Sciatic nerve (tissue), 2 donors: ENCODE measurements around the gene ZDHHC9. TPM values are rescaled to one million over a fixed set of nuclear protein-coding genes. Genes with fewer than 3 reads are reported as not detected.
A peak's percentile ranks its signal among the peaks of the same experiment; 100 is the strongest.

Source experiments
- ATAC-seq: fragments of 200-7000 bp; cut with Tn5 transposase; one replicate; pipeline ENCODE4 v1.9.1; 2020; ENCODE audit warnings: mild to moderate bottlenecking, moderate library complexity
- DNase-seq: peaks from one replicate; pipeline ENCODE4 v3.0.0-alpha.2; 2020; ENCODE audit warnings: low spot score
- intact Hi-C: fragments of 100-400 bp; cut with DNase I; formaldehyde crosslinking; loops from one replicate; pipeline ENCODE4 v1.14.2; 2022
- total RNA-seq: library from RNA; stranded (reverse); fragmentation: NEBNext Ultra II Directional; extraction: Animal tissue kit (Norgen Biotek cat#: 25700); gene quantifications from one replicate; pipeline ENCODE4 v1.2.1, GENCODE V29; 2021
- donor health status: DM: no; HTN: no; CAD: no.
- donor health status: DM: no; HTN: no; CAD: no.

ZDHHC9 gene
- total RNA-seq, 1 donor from 2014 or later: 30.4 TPM

DNA sequence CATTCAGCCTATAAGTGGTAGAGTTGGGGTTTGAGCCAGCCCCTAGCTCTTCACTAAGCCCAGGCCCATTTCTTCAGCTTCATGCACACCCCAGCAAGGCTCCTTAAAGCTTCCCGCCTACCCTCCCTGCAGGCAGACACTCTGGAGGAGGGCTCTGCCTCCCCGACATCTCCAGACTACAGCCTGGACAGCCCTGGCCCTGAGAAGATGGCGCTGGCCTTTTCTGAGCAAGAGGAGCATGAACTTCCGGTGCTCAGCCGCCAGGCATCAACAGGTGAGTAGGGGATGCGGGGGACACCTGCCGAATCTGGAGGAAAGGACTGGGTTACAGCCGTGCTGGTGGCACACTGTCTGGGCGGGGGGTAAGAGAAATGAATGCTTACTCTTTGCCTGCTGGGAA is 52.9 kb downstream of the ZDHHC9 start:
- DNase-seq (peak; percentile 32), ATAC-seq (no peak)
- intact Hi-C loops: no loop called here

DNA sequence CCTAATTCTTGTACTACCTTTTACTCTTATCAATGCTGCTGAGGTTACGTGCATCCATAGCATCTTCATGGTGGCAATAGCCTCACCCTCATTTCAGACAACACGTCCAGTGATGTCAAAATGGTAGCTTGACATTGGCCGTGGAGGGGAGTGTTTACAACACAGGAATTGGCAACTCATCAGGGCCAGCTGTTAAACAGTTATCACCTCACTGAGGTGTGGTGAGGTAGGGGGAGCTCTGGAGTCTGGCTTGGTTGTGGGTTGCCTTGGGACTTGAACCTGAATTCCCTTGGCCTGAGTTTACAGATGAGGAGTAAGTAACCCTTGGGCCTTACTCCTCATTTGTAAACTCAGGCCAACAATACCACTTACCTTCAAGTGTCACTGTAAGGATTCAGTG is 53.5 kb downstream of the ZDHHC9 start:
- DNase-seq: no peak
- intact Hi-C loops: no loop called here
- no peak for ATAC-seq

DNA sequence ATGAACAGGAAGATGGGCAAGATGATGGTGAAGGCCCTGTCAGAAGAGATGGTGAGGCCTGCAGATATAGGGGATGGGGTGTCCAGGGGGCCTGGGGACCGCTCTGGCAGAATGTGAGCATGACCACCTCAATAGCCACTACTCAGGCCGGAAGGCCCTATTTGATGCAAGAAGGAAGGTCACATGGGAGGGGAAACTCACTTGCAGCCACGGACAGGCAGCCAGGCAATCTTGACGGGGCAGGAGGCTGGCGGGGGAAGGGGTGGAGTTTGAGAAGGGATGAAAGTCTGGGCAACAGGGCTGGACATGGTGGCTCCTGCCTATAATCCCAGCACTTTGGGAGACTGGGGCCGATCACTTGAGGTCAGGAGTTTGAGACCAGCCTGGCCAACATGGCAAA is 55.2 kb downstream of the ZDHHC9 start:
- DNase-seq: peak; percentile 37
- intact Hi-C loops: no loop called here
- no peak for ATAC-seq

DNA sequence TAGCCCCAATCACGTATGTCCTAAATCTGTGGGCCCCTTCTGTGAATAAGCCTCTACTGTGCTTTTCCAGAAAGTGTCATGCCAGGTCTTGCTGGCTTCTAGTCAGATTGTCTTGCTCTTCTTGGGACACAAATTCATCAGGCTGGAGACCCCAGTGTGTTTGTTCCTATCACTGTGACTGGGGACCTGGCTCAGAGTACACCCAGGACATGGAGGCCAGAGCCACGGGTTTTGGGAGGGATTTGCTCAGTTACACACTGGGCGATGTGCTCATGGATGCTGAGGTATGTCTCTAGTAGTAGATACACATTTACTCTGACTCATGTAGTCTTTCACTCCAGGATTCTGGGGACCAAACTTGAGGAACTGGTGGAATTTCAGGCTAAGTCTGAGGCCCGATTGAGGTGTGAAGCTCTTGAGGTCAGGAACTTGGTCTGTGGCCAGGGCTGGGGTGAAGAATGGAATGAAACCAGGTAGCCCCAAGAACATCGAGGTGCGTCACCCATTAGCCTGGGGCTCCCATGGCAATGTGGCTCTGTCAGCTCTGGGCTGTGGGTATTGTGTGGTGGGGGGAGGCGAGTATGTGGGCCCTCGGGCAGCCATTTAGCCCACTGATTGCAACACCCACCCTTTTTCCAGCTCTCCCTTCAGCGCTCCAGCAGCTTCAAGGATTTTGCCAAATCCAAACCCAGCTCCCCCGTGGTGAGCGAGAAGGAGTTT is 56.2 kb downstream of the ZDHHC9 start:
- DNase-seq (peak; percentile 8), ATAC-seq (no peak)
- intact Hi-C loops: no loop called here

DNA sequence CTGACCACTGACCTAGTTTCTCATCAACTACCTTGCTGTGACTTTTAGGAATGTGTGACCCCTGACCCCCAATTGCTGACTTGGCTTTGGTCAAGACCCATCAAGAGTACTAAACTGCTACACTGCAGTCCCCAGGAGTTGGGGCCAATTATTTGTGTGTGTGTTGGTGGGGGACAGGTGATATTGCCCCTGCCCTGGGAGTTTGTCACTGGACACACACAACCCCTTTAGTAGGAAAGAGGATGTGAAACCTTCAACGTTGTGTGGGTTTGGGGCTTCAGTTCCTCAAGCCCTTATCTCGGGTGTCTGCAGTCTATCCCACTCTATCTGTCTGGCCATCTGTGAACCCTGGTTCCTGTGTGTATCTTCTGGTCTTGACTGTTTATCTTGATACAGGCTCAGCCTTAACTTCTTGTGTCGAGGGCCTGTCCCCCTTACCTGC is 57.5 kb downstream of the ZDHHC9 start:
- DNase-seq: peak; percentile 36
- intact Hi-C loops: no loop called here
- ATAC-seq: no peak

DNA sequence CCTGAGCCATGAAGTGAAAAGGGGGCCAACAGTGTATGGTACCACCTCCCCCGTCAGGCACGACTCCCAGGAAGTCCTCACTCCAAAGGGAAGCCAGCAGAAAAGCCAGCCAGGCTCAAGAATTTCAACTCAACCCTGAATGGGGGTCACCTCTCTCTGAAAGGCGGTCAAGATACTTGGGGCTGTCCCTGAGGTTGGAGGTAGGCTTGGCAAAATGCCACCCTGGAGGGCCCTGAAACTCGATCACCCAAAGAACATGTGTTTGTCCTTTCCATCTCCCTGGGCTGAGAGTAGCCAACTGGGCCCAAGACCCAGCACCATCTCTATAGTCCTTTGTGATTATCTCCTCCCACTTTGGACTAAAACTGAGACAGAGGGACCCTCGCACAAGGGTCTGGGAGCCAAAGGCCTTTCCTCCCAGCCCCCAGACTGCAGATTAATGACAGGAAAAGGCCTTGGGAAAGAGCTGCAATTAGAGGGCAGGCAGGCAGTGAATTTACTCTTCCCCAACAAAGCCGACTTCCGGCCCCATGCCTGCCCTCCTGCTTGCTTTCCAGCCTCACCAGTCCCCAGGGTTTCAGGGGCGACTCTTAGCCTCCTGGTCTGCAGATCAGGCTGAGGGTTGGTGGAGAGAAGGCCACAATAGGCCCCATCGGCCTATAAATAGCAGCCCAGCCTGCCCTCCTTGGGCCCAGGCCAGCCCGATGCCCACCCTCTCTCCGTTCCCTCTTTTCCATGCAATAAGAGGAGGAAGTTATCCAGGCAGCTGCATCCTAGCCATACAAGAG is 58.3 kb downstream of the ZDHHC9 start:
- peak; percentile 42 for DNase-seq
- intact Hi-C loops: no loop called here
- no peak for ATAC-seq

DNA sequence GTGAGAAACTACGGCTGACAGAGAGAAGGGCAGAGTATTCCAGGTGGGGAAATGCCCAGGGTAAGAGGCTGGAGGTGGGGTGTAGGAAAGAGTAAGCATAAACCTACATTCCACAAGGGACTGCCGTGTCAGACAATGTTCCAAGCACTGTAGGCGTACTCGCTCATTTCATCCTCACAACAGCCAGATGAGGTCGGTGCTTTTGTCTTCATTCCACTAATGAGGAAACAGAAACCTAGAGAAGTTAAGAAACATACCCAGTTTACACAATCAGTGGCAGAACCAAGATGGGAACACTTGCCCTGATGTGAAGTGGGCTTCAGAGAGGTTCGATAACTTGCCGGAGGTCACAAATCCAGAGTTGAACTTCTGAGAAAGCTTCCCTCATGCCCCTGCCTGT is 59.3 kb downstream of the ZDHHC9 start:
- ATAC-seq: no peak
- intact Hi-C loops: no loop called here

DNA sequence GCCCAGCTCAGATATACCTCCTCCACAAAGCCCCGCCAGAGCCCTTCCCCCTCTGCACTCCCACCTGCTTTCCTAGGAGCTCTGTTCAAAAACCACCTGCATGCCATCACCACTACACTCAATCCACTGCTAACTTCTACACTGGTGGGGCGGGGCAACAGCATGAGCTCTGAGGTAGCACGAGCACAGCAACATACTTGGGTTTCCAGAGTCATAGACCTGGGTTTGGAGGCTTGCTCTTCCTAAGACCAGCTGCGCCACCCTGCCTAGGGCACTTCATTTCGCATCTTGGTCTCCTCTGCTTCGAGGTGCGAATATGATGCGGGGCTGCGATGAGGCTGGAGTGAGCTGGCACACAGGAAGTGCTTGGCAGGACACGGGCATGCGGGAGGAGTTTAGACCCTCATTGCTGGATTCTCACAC is 60.4 kb downstream of the ZDHHC9 start:
- intact Hi-C loops: no loop called here
- ATAC-seq (no peak), DNase-seq (no peak)

More for the DNA sequence above, 59.3 kb downstream of the ZDHHC9 start:
- peak; percentile 8 for DNase-seq

DNA sequence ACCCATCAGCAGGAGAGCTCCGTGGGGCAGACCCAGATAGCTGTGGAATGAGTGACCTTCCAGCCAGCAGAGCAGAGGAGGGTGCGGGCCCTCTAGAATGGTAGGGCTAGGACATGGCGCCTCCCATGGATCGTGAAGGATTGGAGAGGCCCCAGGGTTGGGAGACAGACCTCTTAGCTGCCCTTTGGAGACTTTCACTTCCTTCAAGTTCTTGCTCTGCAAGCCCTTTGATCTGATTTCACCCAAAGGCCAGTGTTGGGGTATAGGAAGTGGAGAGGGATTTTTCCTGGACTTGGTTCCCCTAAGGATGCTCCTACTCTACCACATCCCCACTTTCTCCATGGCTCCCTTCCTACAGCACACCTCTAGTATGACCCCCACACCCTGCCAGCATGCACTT is 61.0 kb downstream of the ZDHHC9 start:
- DNase-seq: no peak
- no peak for ATAC-seq
- intact Hi-C loops: no loop called here

DNA sequence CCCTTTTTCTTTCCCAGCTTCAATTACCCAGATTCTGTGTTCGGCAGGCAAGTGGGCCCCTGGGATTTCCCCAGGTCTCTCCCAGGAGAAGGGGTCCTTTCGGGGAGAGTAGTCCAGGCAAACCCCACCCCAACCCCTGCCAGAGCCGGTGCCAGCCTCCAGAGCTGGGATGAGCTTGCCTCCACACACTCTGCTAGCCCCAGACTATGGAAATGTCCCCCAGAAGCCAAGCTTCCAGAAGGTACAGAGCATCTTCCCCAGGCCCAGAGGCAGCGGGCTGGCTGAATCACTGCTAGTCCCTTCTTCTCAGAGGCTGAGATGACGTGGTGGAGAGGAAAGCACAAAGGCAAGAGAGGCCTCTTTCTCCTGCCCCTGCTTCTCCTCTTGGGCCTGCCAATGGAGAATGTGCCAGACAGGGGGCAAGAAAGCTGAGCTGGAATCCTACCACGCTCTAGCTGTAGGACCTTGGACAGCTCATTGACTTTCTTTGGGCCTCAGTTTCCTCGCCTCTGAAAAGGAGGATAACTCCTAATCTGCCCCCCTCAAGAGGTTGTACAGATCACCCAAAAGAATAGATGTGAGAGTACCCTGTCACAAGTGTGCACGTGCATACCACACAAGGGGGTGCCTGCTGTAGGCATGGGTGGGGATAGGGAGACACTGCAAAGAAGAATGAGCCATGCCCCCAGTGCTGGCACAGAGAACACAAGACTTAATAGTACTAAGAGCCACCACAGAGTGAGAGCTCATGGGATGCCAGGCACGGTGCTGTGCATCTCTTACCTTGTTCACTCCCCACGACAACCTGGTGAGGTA is 61.8 kb downstream of the ZDHHC9 start:
- DNase-seq (no peak), ATAC-seq (no peak)
- intact Hi-C loops: no loop called here

DNA sequence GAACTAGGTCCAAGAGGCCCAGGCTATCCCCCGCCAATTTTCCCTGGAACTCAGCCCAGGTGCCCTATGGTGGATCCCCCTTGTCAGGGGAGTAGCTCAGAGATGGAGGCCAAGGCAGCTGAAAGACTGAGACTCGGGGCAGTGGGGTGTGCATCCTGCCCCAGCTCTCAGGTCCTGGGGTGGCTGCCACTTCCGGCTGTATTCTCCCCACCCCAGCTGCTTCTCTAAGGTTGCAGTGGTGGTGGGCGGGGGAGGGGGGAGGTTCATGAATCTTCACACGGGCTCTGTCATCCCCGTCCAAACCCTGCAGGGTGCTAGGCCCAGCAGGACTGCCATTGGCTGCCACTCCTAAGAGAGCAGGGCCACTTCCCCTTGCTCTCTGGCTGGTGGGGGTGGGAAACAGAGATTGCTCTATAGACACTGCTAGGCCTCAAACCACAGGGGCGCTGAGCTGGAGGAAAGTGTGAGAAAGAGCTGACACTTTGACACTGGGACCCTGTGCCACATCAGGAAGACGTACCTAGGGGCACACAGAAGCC is 62.5 kb downstream of the ZDHHC9 start:
- DNase-seq (no peak), ATAC-seq (peak; percentile 57)
- intact Hi-C loops: no loop called here

DNA sequence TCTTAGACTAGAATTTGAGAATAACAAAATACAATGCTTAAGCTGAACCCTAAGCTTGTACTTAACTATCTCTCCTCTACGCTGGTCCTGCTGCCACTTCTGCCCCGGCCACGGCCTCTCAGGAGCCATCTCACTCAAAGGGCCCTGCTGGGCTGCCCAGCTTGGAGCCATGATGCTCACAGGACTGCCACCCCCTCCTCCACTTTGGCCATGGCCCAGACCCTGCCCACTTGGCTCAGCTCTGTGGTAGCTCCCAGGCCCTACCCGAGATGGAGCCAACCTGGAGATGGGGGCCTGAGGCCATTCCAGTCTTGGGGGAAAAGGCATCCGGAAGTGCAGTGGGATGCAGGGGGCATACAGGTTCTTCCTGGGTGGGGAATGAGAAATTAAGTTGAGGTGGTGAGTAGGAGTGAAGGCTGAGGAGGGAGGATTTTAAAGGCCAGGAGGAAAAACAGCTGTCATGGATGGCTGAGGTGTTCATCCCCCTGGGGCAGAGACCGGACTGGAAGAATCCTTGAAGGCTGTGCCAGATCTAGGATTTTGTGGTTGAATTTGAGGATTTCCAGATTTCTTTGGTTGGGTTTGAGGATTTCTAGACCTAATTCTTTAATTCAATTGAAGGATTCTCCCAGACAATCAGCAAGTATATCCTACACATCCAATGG is 63.1 kb downstream of the ZDHHC9 start:
- intact Hi-C loops: no loop called here
- no peak for DNase-seq

DNA sequence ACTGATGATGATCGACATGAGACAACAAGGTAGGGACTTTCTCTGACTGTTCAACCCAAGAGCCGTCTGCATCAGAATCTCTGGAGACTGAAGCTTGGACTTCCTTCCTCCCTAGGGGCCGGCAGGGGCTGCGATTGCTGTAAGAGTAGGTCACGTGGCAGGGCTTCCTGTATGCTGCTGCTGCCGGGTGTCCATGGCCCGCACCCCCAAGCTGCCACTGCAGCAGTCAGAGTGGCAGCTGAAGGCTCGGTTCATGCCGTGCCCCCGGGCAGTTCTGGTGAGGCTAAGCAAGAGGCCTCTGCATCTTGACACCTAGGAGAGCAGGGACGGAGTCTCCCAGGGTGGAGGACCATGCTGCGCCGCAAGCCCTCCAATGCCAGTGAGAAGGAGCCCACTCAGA is 63.9 kb downstream of the ZDHHC9 start, which contains the start of gene SASH3:
TSS of gene SASH3 (plus strand) at position 203 of the 400 bp plus-strand sequence. CDS start at position 352, 149 bp downstream.
- intact Hi-C loops: no loop called here
- DNase-seq (peak; percentile 66), ATAC-seq (peak; percentile 56)

More for the DNA sequence above, 63.1 kb downstream of the ZDHHC9 start:
- ATAC-seq: no peak

DNA sequence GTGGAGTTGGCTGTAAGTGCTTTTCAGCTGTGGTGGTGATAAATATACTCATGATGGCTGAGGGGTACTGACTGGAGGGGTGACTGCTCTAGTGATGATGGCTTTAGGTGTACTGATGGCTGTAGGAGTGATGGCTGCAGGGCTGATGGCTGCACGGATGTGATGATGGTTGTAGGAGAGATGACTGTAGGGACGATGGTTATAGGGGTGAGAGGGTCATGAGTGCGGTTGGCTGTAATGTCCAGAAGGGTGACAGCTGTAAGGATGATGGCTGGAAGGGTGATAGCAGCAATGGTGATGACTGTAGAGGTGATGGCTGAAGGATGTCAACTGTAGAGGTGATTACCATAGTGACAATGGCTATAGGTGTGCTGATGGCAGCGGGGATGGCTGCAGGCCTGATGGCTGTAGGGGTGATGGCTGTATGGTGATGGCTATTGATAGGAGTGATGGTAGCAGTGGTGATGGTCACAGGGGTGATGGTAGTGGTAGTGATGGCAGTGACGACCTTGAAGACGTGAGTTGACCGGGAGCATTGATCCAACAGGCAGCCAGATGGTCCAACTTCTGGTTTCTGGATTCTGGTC is 64.5 kb downstream of the ZDHHC9 start:
- DNase-seq: no peak
- intact Hi-C loops: no loop called here
- ATAC-seq: no peak

DNA sequence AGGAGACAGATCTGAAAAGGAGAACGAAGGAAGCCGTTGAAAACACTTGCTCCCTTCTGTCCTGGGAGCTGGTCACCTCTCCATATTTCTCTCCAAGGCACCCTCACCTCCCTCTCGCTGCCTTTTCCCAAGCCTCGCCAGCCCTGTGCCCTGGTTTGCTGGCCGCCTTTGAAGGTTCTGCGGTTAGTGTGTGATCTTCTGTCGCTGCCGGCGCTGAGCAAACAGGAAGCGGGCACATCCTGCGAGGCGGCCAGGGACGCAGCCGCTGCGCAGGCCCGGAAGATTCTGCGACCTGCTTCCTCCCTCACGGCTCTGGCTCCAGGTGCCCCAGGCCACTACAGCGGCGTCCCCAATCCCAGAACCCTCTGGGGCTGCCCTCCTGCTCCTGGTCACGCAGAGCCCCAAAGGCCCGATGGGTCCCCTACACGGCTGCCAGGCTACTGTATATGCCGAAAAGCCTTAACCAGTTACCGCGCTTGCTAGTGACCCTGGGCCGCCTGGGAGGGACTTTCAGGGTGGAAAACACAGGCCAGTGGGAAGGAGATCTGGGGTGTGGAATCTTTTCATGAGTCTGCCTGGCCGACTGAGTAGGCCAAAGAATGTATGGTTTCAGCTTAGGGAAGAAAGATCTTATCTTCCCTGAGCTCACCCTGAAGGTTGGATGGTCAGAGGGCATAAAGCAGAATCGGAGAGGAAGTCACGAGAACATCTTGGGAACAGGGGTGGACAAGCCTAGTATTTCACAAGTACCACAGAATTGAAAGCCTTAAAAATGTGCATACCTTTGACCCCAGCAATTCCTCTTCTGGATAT is 66.3 kb downstream of the ZDHHC9 start:
- DNase-seq (no peak), ATAC-seq (peak; percentile 37)
- intact Hi-C loops: no loop called here

DNA sequence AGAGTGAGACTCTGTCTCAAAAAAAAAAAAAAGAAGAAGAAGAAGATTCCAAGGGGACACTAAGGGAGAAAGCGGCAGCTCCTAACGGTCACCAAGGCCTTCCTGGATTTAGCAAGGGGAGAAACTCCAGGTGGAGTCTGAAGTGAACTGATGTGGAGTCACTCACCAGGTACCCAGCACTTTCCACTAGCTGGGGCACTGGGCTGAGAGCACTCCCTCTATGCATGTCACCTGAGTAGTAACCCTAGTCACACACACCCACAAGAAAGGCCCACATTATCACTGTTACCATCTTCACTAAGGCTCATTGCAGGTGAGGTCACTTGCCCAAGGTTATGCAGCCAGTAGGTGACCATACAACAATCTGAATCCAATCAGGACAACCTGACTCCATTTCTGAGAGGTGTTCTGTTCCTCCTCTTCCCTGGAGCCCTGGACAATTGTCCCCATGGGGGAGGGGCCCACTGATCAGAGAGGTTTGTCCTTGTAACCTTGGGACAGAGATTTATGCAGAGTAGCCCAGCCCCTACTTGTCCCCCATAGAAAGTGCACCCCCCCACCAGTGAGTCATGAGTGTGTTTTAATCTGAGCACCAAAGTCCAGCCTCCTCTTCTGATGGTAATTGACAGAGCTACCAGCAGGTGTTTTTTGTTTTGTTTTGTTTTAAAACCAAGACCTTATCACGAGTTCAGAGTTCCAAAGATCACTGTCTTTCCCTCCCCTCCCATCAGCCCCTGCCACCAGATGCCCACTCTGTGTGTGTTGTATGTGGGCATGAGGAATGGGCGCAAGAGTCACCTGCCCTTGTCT is 69.8 kb downstream of the ZDHHC9 start:
- DNase-seq (no peak), ATAC-seq (no peak)
- intact Hi-C loops: no loop called here
